HepG2 (cell line): Measurements from ENCODE around the gene EIF4E1B. TPM values are rescaled to one million over a fixed set of nuclear protein-coding genes. Genes with fewer than 3 reads are reported as not detected.

Source experiments
- CC2D1A ChIP-seq: sonication (generic); formaldehyde crosslinking; IDR thresholded peaks from 2 replicates; pipeline ENCODE4 v1.8.1; 2023; ENCODE audit warnings: mild to moderate bottlenecking, missing genetic modification reagents
- CREB1 ChIP-seq, 2 experiments: fragments of 450-650 bp in 1 of 2; IDR thresholded peaks; 2 replicates each; pipeline ENCODE4 v1.6.1; 2016 to 2017; ENCODE audit warnings: control low read depth in 1 of 2, mild to moderate bottlenecking in 1 of 2, missing compliant biosample characterization in 1 of 2, missing genetic modification characterization in 1 of 2
- DNMT1 ChIP-seq: sonication (generic); formaldehyde crosslinking; IDR thresholded peaks from 2 replicates; pipeline ENCODE4 v1.5.1; 2020; ENCODE audit warnings: mild to moderate bottlenecking, missing genetic modification reagents
- FIP1L1 ChIP-seq: fragments of 200-400 bp; formaldehyde crosslinking; IDR thresholded peaks from 2 replicates; pipeline ENCODE4 v1.6.1; 2018; ENCODE audit warnings: low read depth, mild to moderate bottlenecking, low read length, moderate library complexity, borderline replicate concordance; ENCODE audit not compliant: insufficient read depth
- HCFC1 ChIP-seq: fragments of 150-350 bp; IDR thresholded peaks from 2 replicates; pipeline ENCODE4 v1.6.1; 2014; ENCODE audit warnings: low read depth, low read length
- HIC2 ChIP-seq: sonication (generic); formaldehyde crosslinking; IDR thresholded peaks from 2 replicates; pipeline ENCODE4 v1.9.0; 2022; ENCODE audit warnings: low read depth, missing genetic modification reagents
- KDM3A ChIP-seq: IDR thresholded peaks from 2 replicates; pipeline ENCODE4 v1.6.1; 2018; ENCODE audit warnings: low read depth, missing compliant biosample characterization
- LCORL ChIP-seq, 2 experiments: fragments of 450-650 bp in 1 of 2; sonication (generic) in 1 of 2; formaldehyde crosslinking in 1 of 2; IDR thresholded peaks; 2 replicates each; pipeline versions ENCODE4 v1.5.0 to v1.6.1; 2017 to 2020; ENCODE audit warnings: antibody characterized with exemption in 1 of 2, missing genetic modification reagents in 1 of 2
- NKX3-1 ChIP-seq: sonication (generic); formaldehyde crosslinking; IDR thresholded peaks from 2 replicates; pipeline ENCODE4 v1.5.0; 2020; ENCODE audit warnings: missing genetic modification reagents
- PHB2 ChIP-seq: fragments of 450-650 bp; IDR thresholded peaks from 2 replicates; pipeline ENCODE4 v1.6.1; 2018; ENCODE audit not compliant: partially characterized antibody
- REST ChIP-seq, 2 experiments: IDR thresholded peaks; 2 replicates each; pipeline ENCODE4 v1.6.1; 2011 to 2012; ENCODE audit warnings: low read length in 2 of 2, borderline replicate concordance in 1 of 2, low read depth in 1 of 2, mild to moderate bottlenecking in 1 of 2, moderate library complexity in 1 of 2
- RNF2 ChIP-seq: fragments of 450-650 bp; conservative IDR thresholded peaks from 2 replicates; pipeline ENCODE4 v1.6.1; 2016; ENCODE audit warnings: low read depth
- SNAI1 ChIP-seq: sonication (generic); formaldehyde crosslinking; IDR thresholded peaks from 2 replicates; pipeline ENCODE4 v1.5.0; 2020; ENCODE audit warnings: mild to moderate bottlenecking, missing genetic modification reagents, borderline replicate concordance
- ZBTB7A ChIP-seq: sonication (generic); formaldehyde crosslinking; IDR thresholded peaks from 2 replicates; pipeline ENCODE4 v1.8.0; 2022; ENCODE audit warnings: mild to moderate bottlenecking, missing genetic modification reagents
- ZFP36L1 ChIP-seq: sonication (generic); formaldehyde crosslinking; IDR thresholded peaks from 2 replicates; pipeline ENCODE4 v1.8.0; 2022; ENCODE audit warnings: mild to moderate bottlenecking, missing genetic modification reagents, moderate library complexity
- ZNF225 ChIP-seq: sonication (generic); formaldehyde crosslinking; IDR thresholded peaks from 2 replicates; pipeline ENCODE4 v1.4.0; 2020; ENCODE audit warnings: mild to moderate bottlenecking, missing genetic modification reagents
- ZNF383 ChIP-seq: sonication (generic); formaldehyde crosslinking; IDR thresholded peaks from 2 replicates; pipeline ENCODE4 v1.4.0; 2020; ENCODE audit warnings: missing genetic modification reagents, mild to moderate bottlenecking, borderline replicate concordance
- ZNF678 ChIP-seq: sonication (generic); formaldehyde crosslinking; IDR thresholded peaks from 2 replicates; pipeline ENCODE4 v1.4.0; 2020; ENCODE audit warnings: mild to moderate bottlenecking, missing genetic modification reagents
- ZNF7 ChIP-seq: IDR thresholded peaks from 2 replicates; pipeline ENCODE4 v1.6.1; 2016; ENCODE audit warnings: missing biosample characterization, missing genetic modification reagents
- polyA plus RNA-seq, 8 experiments: library from polyadenylated mRNA; depleted of rRNA in 3 of 8; stranded (reverse) in 7 of 8; unstranded in 1 of 8; fragments of >200 nt; fragmentation: Illumina TruSeq in 4 of 8; extraction: Trizol in 4 of 8; gene quantifications; 2 replicates each; pipeline versions ENCODE4 v1.2.1 to v1.2.3, GENCODE V29; 2011 to 2016; ENCODE audit warnings: low read depth in 4 of 8, missing spikeins in 1 of 8, mixed read lengths in 1 of 8; ENCODE audit not compliant: insufficient read depth in 1 of 8
- total RNA-seq, 5 experiments: library from RNA; depleted of rRNA; stranded (reverse); fragments of >200 nt; fragmentation: Illumina TruSeq; extraction: Trizol; gene quantifications; 2 replicates each; pipeline ENCODE4 v1.2.3, GENCODE V29; 2016; ENCODE audit warnings: low read depth in 1 of 5
- TF ChIP-seq, protein P1 (sequence below): sonication (generic); formaldehyde crosslinking; conservative IDR thresholded peaks from 2 replicates; pipeline ENCODE4 v1.8.0; 2022; ENCODE audit warnings: low read depth, missing genetic modification reagents
- TF ChIP-seq, protein P2 (sequence below): sonication (generic); formaldehyde crosslinking; IDR thresholded peaks from 2 replicates; pipeline ENCODE4 v1.5.0; 2020; ENCODE audit warnings: missing genetic modification reagents
- TF ChIP-seq, protein P3 (sequence below): sonication (generic); formaldehyde crosslinking; IDR thresholded peaks from 2 replicates; pipeline ENCODE4 v1.8.1; 2023; ENCODE audit warnings: mild to moderate bottlenecking, missing genetic modification reagents

The EIF4E1B gene
- total and polyA plus RNA-seq, 2 of the 13 experiments (the other 11 are each of a cell fraction or from before 2014, with no cell fraction given): not detected

DNA sequence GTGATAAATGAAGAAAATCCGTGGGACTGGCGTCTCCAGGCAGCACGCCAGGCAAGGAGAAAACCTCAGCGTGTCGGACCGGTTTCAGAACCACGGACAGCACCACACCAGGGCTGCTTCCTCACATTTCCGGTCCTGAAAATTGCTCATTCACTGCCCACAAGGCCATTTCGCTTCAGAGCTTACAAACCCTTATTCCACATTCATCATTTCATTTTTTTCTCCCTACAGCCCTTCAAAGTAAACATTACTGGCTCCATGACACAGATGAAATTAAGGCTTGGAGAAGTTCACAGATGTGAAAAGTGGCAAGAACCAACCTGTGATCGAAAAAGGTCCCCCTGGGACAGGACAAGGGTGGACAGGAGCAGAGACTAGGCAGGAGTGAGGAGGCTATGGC is 19.0 kb upstream of the EIF4E1B start (continued):
- TF ChIP-seq, protein P1, sequence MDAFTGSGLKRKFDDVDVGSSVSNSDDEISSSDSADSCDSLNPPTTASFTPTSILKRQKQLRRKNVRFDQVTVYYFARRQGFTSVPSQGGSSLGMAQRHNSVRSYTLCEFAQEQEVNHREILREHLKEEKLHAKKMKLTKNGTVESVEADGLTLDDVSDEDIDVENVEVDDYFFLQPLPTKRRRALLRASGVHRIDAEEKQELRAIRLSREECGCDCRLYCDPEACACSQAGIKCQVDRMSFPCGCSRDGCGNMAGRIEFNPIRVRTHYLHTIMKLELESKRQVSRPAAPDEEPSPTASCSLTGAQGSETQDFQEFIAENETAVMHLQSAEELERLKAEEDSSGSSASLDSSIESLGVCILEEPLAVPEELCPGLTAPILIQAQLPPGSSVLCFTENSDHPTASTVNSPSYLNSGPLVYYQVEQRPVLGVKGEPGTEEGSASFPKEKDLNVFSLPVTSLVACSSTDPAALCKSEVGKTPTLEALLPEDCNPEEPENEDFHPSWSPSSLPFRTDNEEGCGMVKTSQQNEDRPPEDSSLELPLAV (CRISPR knock-in tag): no peak
- TF ChIP-seq ZNF383 (CRISPR knock-in tag): no peak
- TF ChIP-seq CREB1 (IDR thresholded peaks at IDR 0.05): no peak
- no peak for TF ChIP-seq CREB1 (CRISPR knock-in tag; IDR thresholded peaks at IDR 0.05)
- TF ChIP-seq CC2D1A: no peak
- TF ChIP-seq LCORL (IDR thresholded peaks at IDR 0.05): no peak
- no peak for TF ChIP-seq LCORL (CRISPR knock-in tag; IDR thresholded peaks at IDR 0.05)
- 0 out of 2 replicates have a peak, but pooled peaks have one; percentile 25 for TF ChIP-seq ZNF7
- TF ChIP-seq DNMT1 (CRISPR knock-in tag): no peak
- TF ChIP-seq, protein P2, sequence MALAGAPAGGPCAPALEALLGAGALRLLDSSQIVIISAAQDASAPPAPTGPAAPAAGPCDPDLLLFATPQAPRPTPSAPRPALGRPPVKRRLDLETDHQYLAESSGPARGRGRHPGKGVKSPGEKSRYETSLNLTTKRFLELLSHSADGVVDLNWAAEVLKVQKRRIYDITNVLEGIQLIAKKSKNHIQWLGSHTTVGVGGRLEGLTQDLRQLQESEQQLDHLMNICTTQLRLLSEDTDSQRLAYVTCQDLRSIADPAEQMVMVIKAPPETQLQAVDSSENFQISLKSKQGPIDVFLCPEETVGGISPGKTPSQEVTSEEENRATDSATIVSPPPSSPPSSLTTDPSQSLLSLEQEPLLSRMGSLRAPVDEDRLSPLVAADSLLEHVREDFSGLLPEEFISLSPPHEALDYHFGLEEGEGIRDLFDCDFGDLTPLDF (CRISPR knock-in tag): no peak
- TF ChIP-seq ZNF225 (CRISPR knock-in tag): no peak
- TF ChIP-seq SNAI1 (CRISPR knock-in tag): no peak
- peak; percentile 66; the same call in 1 of the 2 replicates for TF ChIP-seq KDM3A (CRISPR knock-in tag)
- no peak for TF ChIP-seq PHB2
- no peak for TF ChIP-seq RNF2
- TF ChIP-seq ZFP36L1 (CRISPR knock-in tag): 0 out of 2 replicates have a peak, but pooled peaks have one; percentile 44
- TF ChIP-seq HIC2 (CRISPR knock-in tag): no peak
- TF ChIP-seq REST (IDR thresholded peaks at IDR 0.05; ENCODE audit: borderline replicate concordance in 1 of 2, low read depth in 1 of 2, low read length in 2 of 2): peak; percentile 90 to 98
- TF ChIP-seq FIP1L1: no peak
- TF ChIP-seq, protein P3, sequence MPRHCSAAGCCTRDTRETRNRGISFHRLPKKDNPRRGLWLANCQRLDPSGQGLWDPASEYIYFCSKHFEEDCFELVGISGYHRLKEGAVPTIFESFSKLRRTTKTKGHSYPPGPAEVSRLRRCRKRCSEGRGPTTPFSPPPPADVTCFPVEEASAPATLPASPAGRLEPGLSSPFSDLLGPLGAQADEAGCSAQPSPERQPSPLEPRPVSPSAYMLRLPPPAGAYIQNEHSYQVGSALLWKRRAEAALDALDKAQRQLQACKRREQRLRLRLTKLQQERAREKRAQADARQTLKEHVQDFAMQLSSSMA: no peak
- peak; percentile 83 for TF ChIP-seq NKX3-1
- TF ChIP-seq HCFC1: no peak
- no peak for TF ChIP-seq ZBTB7A (CRISPR knock-in tag)
- no peak for TF ChIP-seq ZNF678 (CRISPR knock-in tag)
